AG04450 (cell line): ENCODE measurements around the gene TBX21. TPM values are rescaled to one million over a fixed set of nuclear protein-coding genes. Genes with fewer than 3 reads are reported as not detected.

ENCODE experiments used
- CTCF ChIA-PET: fragments of 300-600, 350-600 bp; formaldehyde crosslinking; extraction: SDS; loops from one replicate; lab custom pipeline; 2022; ENCODE audit warnings: antibody characterized with exemption, inconsistent platforms; lab: Charles Lee
- POLR2A ChIA-PET: fragments of 350-600 bp; formaldehyde crosslinking; extraction: SDS; loops from one replicate; lab custom pipeline; 2021; ENCODE audit warnings: antibody characterized with exemption, inconsistent platforms; lab: Yijun Ruan, JAX
- DNase-seq: peaks from one replicate; pipeline ENCODE4 v3.0.0-alpha.2; 2011; ENCODE audit warnings: low read depth, low spot score
- H3K27ac ChIP-seq: one replicate; pipeline ENCODE4 v1.5.1; 2012; ENCODE audit warnings: low read depth, low read length, control low read depth
- H3K27me3 ChIP-seq: one replicate; pipeline ENCODE4 v1.6.0; 2012; ENCODE audit warnings: low read length; ENCODE audit not compliant: control insufficient read depth, insufficient read depth
- H3K4me3 ChIP-seq: 2 replicates; pipeline ENCODE4 v1.5.1; 2011; ENCODE audit warnings: mild to moderate bottlenecking, low read depth, low read length, control low read depth
- H3K9me3 ChIP-seq: 2 replicates; pipeline ENCODE4 v1.5.1; 2012; ENCODE audit warnings: low read length; ENCODE audit not compliant: control insufficient read depth, insufficient read depth
- polyA plus RNA-seq: library from polyadenylated mRNA; depleted of rRNA; stranded (reverse); fragments of >200 nt; gene quantifications from 2 replicates; pipeline ENCODE4 v1.2.3, GENCODE V29; 2011
- TF ChIP-seq, protein P1 (sequence below): IDR thresholded peaks from 2 replicates; pipeline ENCODE4 v1.5.1; 2011; ENCODE audit warnings: low read depth, low read length, control low read depth, inconsistent platforms

Gene TBX21
- polyA plus RNA-seq, 1 experiment, result not detected

DNA sequence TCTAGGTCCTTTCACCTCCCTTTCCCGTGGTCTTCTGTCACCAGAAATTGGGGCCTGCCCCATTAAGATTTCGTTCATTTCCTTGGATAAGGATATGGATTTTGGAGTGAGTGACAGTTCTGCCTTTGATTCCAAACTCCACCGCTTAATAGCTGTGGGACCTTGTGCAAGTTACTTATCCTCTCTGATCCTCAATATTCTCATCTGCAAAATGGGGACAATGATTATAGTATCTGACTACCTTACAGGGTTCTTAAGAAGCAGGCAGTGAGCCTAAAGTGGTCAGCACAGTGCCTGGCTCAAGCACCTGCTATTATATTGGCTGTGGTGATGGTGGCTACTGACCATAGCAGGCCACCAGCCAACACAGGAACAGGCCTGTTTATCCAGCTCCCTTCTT is 23.4 kb upstream of the TBX21 start:
- ChIA-PET POLR2A (no interaction called here), CTCF (no interaction called here)
- H3K27ac ChIP-seq, result no peak overlapping the region
- H3K4me3 ChIP-seq, result no peak overlapping the region
- no peaks in the 10 kb centered on the region; the same call in 1 of the 2 replicates for H3K9me3 ChIP-seq
- peaks cover 30% of the 10 kb centered on the region for H3K27me3 ChIP-seq
- TF ChIP-seq, protein P1, sequence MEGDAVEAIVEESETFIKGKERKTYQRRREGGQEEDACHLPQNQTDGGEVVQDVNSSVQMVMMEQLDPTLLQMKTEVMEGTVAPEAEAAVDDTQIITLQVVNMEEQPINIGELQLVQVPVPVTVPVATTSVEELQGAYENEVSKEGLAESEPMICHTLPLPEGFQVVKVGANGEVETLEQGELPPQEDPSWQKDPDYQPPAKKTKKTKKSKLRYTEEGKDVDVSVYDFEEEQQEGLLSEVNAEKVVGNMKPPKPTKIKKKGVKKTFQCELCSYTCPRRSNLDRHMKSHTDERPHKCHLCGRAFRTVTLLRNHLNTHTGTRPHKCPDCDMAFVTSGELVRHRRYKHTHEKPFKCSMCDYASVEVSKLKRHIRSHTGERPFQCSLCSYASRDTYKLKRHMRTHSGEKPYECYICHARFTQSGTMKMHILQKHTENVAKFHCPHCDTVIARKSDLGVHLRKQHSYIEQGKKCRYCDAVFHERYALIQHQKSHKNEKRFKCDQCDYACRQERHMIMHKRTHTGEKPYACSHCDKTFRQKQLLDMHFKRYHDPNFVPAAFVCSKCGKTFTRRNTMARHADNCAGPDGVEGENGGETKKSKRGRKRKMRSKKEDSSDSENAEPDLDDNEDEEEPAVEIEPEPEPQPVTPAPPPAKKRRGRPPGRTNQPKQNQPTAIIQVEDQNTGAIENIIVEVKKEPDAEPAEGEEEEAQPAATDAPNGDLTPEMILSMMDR, result no peak
- no peak for DNase-seq

DNA sequence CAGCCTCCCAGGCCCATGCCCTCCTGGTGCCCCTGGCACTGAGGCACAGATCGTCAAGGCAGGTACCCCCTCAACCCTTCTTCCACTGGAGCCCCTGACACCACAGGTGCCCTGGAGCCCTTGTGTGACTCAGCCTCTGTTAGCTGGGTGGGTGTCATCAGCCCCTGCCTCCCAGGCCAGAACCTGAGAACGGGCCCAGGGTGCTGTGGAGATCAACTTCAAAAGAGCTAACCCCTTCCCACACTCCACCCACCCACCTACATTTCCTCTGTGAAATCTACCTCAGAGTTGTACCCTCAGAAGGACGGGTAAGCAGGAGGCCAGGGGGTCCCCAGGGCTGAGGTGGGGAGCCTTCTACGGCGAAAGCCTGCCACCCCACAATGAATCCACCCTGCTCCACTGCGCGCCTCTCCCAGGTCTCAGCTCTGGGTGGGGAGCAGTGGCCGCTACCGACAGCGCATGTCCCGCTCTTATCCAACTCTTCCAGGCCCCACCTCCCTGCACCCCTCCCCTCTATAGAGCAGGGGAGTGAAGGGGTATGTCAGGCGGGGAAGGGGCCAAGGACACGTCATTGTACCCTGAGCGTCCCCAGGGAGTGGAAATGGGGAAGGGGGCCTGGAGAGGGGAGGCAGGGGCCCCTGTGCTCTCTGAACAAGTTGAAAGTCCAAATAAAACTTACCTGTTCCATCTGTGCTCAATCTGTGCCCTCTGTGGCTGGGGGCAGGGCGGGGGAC is 21.5 kb upstream of the TBX21 start:
- TF ChIP-seq, protein P1, result no peak
- Histone ChIP-seq H3K27me3 (peaks cover 50% of the 10 kb centered on the region), H3K9me3 (no peaks in the 10 kb centered on the region; the same call in 1 of the 2 replicates), H3K27ac (no peak overlapping the region), H3K4me3 (no peak overlapping the region)
- ChIA-PET CTCF (interaction anchor here (0.5 to 1.4 kb wide), 2 partner anchors 14 to 259 kb away, joined by 3 to 4 read pairs; partner anchors contain the start of gene CDK5RAP3), POLR2A (no interaction called here)
- DNase-seq, result no peak

DNA sequence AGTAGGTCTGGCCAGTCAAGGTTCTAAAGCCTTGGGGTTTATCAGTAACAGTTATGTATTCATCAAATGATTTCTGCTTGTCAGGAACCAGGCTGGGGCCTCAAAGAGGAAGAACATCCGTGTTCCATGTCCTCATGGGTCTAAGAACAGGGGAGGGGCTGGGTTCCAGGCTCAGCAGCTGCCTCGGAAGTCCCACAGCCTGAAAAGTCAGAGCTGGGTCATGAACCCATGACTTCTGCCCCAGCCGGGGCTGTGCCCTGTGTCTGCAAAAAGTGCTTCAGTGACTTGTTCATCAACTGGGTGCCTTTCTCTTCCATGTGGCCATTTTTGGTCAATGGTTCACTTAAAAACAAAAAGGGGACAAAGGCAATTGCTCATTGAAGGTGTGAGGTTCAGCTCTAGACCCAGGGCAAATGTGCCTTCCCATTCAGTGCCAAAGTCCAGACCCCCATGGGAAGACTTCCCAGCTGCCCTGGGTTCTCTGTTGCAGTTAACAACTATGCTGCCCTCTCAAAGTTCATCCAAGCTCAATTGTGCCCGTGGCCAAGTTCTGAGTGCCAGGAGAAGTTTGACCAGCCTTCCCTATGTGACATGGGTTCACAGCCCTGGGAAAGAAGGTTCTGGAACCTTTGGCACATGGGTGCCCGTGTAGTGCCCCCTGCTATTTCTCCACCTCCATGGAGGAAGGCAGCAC is 20.6 kb upstream of the TBX21 start:
- Histone ChIP-seq H3K4me3 (no peak overlapping the region), H3K27ac (no peak overlapping the region), H3K9me3 (no peaks in the 10 kb centered on the region; the same call in 1 of the 2 replicates), H3K27me3 (peaks cover 59% of the 10 kb centered on the region)
- DNase-seq, result no peak
- POLR2A ChIA-PET, result no interaction called here
- TF ChIP-seq, protein P1, result no peak
- CTCF ChIA-PET, result no interaction called here

DNA sequence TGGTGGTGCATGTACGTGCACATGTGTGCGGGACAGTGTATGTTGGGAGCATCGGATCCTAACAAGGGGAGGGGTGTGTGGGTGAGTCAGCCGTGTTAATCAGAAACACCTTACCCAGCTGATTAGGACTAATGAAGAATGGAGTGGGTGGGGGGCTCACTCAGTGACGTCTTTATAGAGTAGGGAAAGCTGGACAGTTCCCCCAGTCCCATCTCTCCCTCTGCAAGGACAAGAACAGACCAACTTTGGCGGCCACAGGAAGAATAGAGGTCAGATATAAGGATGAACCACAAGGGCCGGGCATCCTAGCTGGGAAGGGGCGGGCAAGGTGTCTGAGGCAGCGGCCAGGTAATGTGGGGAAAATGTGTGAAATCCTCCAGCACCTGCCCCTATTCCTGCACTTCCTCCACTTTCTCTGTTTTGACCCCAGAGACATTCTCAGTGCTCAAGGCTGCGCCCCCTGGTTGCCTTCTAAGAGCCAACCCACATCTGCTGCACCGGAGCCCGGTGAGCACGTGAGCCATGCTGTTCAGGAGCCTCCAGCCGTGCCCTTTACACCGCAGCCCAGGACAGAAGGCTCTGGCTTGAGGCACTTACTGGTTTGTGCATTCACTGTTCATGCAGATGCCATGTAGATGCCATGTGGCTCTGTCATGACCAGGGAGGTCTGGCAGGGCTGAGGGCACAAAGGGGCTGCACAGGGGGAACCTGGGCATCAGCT is 18.9 kb upstream of the TBX21 start:
- Histone ChIP-seq H3K27me3 (peaks cover 68% of the 10 kb centered on the region), H3K4me3 (no peak overlapping the region), H3K9me3 (no peaks in the 10 kb centered on the region; the same call in 1 of the 2 replicates), H3K27ac (no peak overlapping the region)
- POLR2A ChIA-PET, result no interaction called here
- TF ChIP-seq, protein P1, result no peak
- CTCF ChIA-PET, result no interaction called here
- no peak for DNase-seq
